PFSK-1 (cell line): ENCODE data around the gene ZBTB32.

Experiments used
- FOXP2 ChIP-seq: optimal IDR thresholded peaks from 2 replicates; pipeline ENCODE3; 2011; ENCODE audit warnings: borderline replicate concordance, control low read depth, inconsistent platforms; ENCODE audit not compliant: insufficient read depth; ENCODE audit errors: extremely low read length, extremely low read depth
- POLR2AphosphoS5 ChIP-seq: IDR thresholded peaks from 2 replicates; pipeline ENCODE4 v1.6.1; 2012; ENCODE audit warnings: low read depth, mild to moderate bottlenecking, control low read depth, low read length, moderate library complexity
- SIN3A ChIP-seq: IDR thresholded peaks from 2 replicates; pipeline ENCODE4 v1.6.1; 2012; ENCODE audit warnings: mild to moderate bottlenecking, low read length, moderate library complexity, borderline replicate concordance; ENCODE audit not compliant: insufficient read depth
- TAF1 ChIP-seq: IDR thresholded peaks from 2 replicates; pipeline ENCODE4 v1.6.1; 2012; ENCODE audit warnings: low read length, control low read depth, borderline replicate concordance; ENCODE audit not compliant: insufficient read depth
- TF ChIP-seq, protein P1 (sequence below), 2 experiments: IDR thresholded peaks; 2 replicates each; pipeline versions ENCODE4 v1.6.1 to v1.8.0; 2011 to 2012; ENCODE audit warnings: low read depth in 2 of 2, low read length in 2 of 2, control low read depth in 1 of 2, inconsistent platforms in 1 of 2, mild to moderate bottlenecking in 1 of 2, moderate library complexity in 1 of 2; ENCODE audit not compliant: insufficient read depth in 1 of 2

DNA sequence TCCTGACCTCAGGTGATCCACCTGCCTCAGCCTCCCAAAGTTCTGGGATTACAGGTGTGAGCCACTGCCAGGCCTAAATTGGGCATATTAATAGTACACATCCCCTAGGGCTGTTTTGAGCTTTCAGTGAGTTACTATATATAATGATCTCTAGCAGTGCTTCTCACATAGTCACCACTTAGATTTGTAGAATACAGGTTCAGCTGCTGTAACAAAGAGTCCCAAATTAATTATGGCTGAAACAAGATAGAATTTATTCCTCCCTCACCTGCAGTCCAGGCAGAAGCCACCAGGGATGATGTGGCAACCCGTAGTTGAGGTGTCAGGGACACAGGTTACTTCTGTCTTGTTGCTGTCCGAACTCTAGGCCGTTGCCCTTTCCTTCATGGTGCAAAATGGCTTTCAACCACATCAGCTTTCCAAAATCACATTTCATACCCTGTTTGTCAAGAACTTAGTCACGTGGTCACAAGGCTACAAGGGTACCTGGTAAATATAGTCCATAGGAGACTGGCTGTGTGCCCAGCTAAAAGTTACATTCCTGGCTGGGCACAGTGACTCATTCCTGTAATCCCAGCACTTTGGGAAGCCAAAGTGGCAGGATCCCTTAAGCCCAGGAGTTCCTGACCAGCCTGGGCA is 56.5 kb downstream of the ZBTB32 start:
- no peak for TF ChIP-seq POLR2AphosphoS5
- TF ChIP-seq TAF1, result no peak
- TF ChIP-seq, protein P1, sequence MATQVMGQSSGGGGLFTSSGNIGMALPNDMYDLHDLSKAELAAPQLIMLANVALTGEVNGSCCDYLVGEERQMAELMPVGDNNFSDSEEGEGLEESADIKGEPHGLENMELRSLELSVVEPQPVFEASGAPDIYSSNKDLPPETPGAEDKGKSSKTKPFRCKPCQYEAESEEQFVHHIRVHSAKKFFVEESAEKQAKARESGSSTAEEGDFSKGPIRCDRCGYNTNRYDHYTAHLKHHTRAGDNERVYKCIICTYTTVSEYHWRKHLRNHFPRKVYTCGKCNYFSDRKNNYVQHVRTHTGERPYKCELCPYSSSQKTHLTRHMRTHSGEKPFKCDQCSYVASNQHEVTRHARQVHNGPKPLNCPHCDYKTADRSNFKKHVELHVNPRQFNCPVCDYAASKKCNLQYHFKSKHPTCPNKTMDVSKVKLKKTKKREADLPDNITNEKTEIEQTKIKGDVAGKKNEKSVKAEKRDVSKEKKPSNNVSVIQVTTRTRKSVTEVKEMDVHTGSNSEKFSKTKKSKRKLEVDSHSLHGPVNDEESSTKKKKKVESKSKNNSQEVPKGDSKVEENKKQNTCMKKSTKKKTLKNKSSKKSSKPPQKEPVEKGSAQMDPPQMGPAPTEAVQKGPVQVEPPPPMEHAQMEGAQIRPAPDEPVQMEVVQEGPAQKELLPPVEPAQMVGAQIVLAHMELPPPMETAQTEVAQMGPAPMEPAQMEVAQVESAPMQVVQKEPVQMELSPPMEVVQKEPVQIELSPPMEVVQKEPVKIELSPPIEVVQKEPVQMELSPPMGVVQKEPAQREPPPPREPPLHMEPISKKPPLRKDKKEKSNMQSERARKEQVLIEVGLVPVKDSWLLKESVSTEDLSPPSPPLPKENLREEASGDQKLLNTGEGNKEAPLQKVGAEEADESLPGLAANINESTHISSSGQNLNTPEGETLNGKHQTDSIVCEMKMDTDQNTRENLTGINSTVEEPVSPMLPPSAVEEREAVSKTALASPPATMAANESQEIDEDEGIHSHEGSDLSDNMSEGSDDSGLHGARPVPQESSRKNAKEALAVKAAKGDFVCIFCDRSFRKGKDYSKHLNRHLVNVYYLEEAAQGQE (IDR thresholded peaks at IDR 0.05; ENCODE audit: insufficient read depth in 1 of 2, low read depth in 2 of 2, low read length in 2 of 2), result no peak
- no peak for TF ChIP-seq SIN3A
- TF ChIP-seq FOXP2, result no peak
